ENCODE results near the gene CTAGE1. TPM values are rescaled to one million over a fixed set of nuclear protein-coding genes. Genes with fewer than 3 reads are reported as not detected.
A peak's percentile ranks its signal among the peaks of the same experiment; 100 is the strongest.

The CTAGE1 gene, protein sequence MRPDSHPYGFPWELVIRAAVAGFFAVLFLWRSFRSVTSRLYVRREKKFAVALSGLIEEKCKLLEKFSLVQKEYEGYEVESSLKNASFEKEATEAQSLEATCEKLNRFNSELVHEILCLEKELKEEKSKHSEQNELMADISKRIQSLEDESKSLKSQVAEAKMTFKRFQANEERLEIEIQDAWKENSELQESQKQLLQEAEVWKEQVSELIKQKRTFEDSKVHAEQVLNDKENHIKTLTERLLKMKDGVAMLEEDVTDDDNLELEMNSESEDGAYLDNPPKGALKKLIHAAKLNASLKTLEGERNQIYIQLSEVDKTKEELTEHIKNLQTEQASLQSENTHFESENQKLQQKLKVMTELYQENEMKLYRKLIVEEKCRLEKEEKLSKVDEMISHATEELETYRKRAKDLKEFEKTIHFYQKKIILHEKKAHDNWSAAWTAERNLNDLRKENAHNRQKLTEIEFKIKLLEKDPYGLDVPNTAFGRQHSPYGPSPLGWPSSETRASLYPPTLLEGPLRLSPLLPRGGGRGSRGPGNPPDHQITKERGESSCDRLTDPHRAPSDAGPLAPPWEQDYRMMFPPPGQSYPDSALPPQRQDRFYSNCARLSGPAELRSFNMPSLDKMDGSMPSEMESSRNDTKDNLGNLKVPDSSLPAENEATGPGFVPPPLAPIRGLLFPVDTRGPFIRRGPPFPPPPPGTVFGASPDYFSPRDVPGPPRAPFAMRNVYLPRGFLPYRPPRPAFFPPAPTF
- polyA plus RNA-seq (2012; rRNA removed) = 0.03 and 0.07 TPM in 2 replicates
- 0.01 TPM in 2 replicates for polyA plus RNA-seq (2012; cell fraction: cytosol; rRNA removed)
- polyA plus RNA-seq (2012; cell fraction: nucleus; rRNA removed) = 0.02 TPM in 1 of 2 replicates, not detected in the other

- 20% methylated on average over 19 of the region's 24 CpGs for WGBS (ENCODE audit: low lambda C conversion rate)
- POLR2A ChIA-PET = no interaction called here
These were observed at the start of gene CTAGE1 for GRCh38 chr18:22417496-22418188. Gene CTAGE1, minus strand, starts transcription at chr18:22417915. Its CDS starts 104 bp downstream, at chr18:22417811.

More at GRCh38 chr18:22417496-22418188, at the start of gene CTAGE1:
- no peak within 1 kb of the TSS for H3K27ac ChIP-seq (ENCODE audit: low read depth in 2 of 2, low read length in 1 of 2)
- H3K9me2 ChIP-seq = no peaks in the 10 kb centered on the region
- H2AFZ ChIP-seq (ENCODE audit: low read depth) = peak within 1 kb of the TSS; percentile 71; the same call in 1 of the 2 replicates
- H3K79me2 ChIP-seq (ENCODE audit: insufficient read depth) = no peaks in the 10 kb centered on the region
- peak within 1 kb of the TSS; percentile 16; the same call in 1 of the 2 replicates for H3K4me2 ChIP-seq
- H3K4me3 ChIP-seq (ENCODE audit: low read depth in 2 of 2, low read length in 1 of 2) = no peak within 1 kb of the TSS
- no peaks in the 10 kb centered on the region for H3K4me1 ChIP-seq (ENCODE audit: control insufficient read depth in 1 of 2, insufficient read depth in 2 of 2, low read depth in 1 of 2, low read length in 1 of 2)
- H3K27me3 ChIP-seq (ENCODE audit: insufficient read depth) = no peaks in the 10 kb centered on the region; the same call in 1 of the 2 replicates
- CTCF ChIA-PET = no interaction called here
- no peak for TF ChIP-seq POLR2AphosphoS5 (IDR thresholded peaks at IDR 0.05; ENCODE audit: low read depth, low read length)
- no peak for TF ChIP-seq FOXJ3 (CRISPR knock-in tag; IDR thresholded peaks at IDR 0.05)
- TF ChIP-seq, protein P1, sequence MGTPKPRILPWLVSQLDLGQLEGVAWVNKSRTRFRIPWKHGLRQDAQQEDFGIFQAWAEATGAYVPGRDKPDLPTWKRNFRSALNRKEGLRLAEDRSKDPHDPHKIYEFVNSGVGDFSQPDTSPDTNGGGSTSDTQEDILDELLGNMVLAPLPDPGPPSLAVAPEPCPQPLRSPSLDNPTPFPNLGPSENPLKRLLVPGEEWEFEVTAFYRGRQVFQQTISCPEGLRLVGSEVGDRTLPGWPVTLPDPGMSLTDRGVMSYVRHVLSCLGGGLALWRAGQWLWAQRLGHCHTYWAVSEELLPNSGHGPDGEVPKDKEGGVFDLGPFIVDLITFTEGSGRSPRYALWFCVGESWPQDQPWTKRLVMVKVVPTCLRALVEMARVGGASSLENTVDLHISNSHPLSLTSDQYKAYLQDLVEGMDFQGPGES (IDR thresholded peaks at IDR 0.05; ENCODE audit: low read depth, low read length) = no peak
- no peak for TF ChIP-seq YY1 (IDR thresholded peaks at IDR 0.05; ENCODE audit: low read depth)
- no peak for TF ChIP-seq MAX (IDR thresholded peaks at IDR 0.05; ENCODE audit: low read depth)
- no peak for TF ChIP-seq RCOR1 (IDR thresholded peaks at IDR 0.05; ENCODE audit: low read length)
- TF ChIP-seq, protein P2, sequence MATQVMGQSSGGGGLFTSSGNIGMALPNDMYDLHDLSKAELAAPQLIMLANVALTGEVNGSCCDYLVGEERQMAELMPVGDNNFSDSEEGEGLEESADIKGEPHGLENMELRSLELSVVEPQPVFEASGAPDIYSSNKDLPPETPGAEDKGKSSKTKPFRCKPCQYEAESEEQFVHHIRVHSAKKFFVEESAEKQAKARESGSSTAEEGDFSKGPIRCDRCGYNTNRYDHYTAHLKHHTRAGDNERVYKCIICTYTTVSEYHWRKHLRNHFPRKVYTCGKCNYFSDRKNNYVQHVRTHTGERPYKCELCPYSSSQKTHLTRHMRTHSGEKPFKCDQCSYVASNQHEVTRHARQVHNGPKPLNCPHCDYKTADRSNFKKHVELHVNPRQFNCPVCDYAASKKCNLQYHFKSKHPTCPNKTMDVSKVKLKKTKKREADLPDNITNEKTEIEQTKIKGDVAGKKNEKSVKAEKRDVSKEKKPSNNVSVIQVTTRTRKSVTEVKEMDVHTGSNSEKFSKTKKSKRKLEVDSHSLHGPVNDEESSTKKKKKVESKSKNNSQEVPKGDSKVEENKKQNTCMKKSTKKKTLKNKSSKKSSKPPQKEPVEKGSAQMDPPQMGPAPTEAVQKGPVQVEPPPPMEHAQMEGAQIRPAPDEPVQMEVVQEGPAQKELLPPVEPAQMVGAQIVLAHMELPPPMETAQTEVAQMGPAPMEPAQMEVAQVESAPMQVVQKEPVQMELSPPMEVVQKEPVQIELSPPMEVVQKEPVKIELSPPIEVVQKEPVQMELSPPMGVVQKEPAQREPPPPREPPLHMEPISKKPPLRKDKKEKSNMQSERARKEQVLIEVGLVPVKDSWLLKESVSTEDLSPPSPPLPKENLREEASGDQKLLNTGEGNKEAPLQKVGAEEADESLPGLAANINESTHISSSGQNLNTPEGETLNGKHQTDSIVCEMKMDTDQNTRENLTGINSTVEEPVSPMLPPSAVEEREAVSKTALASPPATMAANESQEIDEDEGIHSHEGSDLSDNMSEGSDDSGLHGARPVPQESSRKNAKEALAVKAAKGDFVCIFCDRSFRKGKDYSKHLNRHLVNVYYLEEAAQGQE (IDR thresholded peaks at IDR 0.05; ENCODE audit: low read depth, low read length) = no peak
- no peak within 1 kb of the TSS for H3K9ac ChIP-seq
- H3F3A ChIP-seq (replicated peaks; ENCODE audit: insufficient read depth) = peaks cover 3% of the 10 kb centered on the region
- no peaks in the 10 kb centered on the region for H4K20me1 ChIP-seq (ENCODE audit: insufficient read depth)
- no peak for DNase-seq
- H3K9me3 ChIP-seq = no peaks in the 10 kb centered on the region
- H3K36me3 ChIP-seq (replicated peaks in 1 of 2; ENCODE audit: control insufficient read depth in 1 of 2, insufficient read depth in 2 of 2, low read length in 1 of 2) = no peaks in the 10 kb centered on the region
